Lower leg skin (tissue), 4 donors: Measurements from ENCODE around the gene CCT6A. TPM values are rescaled to one million over a fixed set of nuclear protein-coding genes. Genes with fewer than 3 reads are reported as not detected.
"Not testable (repeated sequence)": the region's sequence is repeated elsewhere in the genome, so short reads cannot be mapped to it uniquely, and the experiment has no call there.

ENCODE experiments used
- DNase-seq, 2 donors: peaks; one replicate each; pipeline ENCODE4 v3.0.0-alpha.2; 2019; ENCODE audit warnings: low spot score in 2 of 2
- H3K4me3 ChIP-seq: fragments of 200-600 bp; sonication (generic); 2 replicates; pipeline ENCODE4 v1.5.1; 2017; ENCODE audit warnings: mild to moderate bottlenecking, low read depth; ENCODE audit not compliant: poor library complexity, severe bottlenecking
- POLR2A ChIP-seq, 2 donors: fragments of 450-650 bp; IDR thresholded peaks; one replicate each; pipeline ENCODE4 v1.6.1; 2016 to 2017; ENCODE audit warnings: antibody characterized with exemption in 2 of 2, mild to moderate bottlenecking in 1 of 2, moderate library complexity in 1 of 2
- WGBS, 2 donors: methylation state at CpG; one replicate each; pipeline ENCODE4 v1.1.5; 2018; 5-methylcytosine and 5-hydroxymethylcytosine counted together
- intact Hi-C: fragments of 100-400 bp; cut with DNase I; formaldehyde crosslinking; loops from one replicate; pipeline ENCODE4 v1.15.0; 2023; ENCODE audit warnings: low total_unique reads
- total RNA-seq, 4 donors: library from RNA; depleted of rRNA; stranded (reverse); fragments of >200 nt; gene quantifications; one replicate each; pipeline ENCODE4 v1.1.0, GENCODE V29; 2016
- TF ChIP-seq, protein P1 (sequence below), 3 donors: fragments of 450-650 bp; IDR thresholded peaks; one replicate each; pipeline ENCODE4 v1.5.1; 2016; ENCODE audit warnings: antibody characterized with exemption in 3 of 3, mild to moderate bottlenecking in 3 of 3, moderate library complexity in 2 of 3

The CCT6A gene
- 10 to 100 TPM; 56.9 to 79.2 (median 70.4) TPM for total RNA-seq

DNA sequence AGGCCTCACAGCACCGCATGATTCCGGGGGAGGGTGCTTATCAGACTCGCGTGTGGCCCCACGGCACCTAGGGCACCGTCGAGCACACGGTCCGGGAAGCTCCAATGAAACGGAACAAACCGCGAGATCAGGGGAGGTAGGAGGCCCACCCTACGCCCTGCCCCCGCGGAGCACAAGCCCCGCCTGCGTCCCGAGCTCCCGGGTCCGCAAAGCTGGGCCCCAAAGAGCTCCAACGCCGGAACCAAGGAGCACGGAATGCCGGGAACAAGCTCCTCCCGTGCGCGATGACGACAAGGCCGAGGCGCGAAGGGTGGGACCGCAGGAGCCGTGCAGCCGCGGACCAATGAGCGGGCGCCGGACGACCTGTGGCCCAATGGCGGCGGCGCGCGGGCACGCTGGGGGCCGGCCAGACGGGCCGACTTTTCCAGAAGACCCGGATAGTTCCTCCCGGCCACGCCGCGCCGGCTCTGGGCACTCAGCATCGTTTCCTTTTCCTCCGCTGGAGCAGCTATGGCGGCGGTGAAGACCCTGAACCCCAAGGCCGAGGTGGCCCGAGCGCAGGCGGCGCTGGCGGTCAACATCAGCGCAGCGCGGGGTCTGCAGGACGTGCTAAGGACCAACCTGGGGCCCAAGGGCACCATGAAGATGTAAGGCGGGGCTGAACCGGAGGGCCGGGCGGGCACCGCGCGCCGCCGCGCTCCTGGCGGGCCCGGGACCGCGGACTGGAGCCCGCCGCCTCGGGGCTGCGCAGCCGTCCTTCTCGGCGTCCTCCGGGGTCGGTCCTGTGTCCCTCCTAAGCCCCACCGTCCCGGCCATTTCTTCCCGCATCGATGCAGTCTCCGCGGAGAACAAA lies at the start of gene CCT6A, which contains the start of gene PSPH:
Gene CCT6A, plus strand, starts transcription at position 427 of the 853 bp plus-strand sequence. Its CDS starts 84 bp downstream, at position 511.
Gene PSPH, minus strand, starts transcription at position 106 of the 853 bp plus-strand sequence. CDS start 30,232 bp downstream, outside the sequence.
- H3K4me3 ChIP-seq, result peak within 1 kb of the TSS; percentile 93
- intact Hi-C loops, result no loop called here
- peak; percentile 97 to 100 for DNase-seq
- 0 to 1% methylated on average over 23 to 29 of the region's 97 CpGs for WGBS, 2 donors
- TF ChIP-seq POLR2A (IDR thresholded peaks at IDR 0.05), result no peak
- TF ChIP-seq, protein P1, sequence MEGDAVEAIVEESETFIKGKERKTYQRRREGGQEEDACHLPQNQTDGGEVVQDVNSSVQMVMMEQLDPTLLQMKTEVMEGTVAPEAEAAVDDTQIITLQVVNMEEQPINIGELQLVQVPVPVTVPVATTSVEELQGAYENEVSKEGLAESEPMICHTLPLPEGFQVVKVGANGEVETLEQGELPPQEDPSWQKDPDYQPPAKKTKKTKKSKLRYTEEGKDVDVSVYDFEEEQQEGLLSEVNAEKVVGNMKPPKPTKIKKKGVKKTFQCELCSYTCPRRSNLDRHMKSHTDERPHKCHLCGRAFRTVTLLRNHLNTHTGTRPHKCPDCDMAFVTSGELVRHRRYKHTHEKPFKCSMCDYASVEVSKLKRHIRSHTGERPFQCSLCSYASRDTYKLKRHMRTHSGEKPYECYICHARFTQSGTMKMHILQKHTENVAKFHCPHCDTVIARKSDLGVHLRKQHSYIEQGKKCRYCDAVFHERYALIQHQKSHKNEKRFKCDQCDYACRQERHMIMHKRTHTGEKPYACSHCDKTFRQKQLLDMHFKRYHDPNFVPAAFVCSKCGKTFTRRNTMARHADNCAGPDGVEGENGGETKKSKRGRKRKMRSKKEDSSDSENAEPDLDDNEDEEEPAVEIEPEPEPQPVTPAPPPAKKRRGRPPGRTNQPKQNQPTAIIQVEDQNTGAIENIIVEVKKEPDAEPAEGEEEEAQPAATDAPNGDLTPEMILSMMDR (IDR thresholded peaks at IDR 0.05), result no peak

DNA sequence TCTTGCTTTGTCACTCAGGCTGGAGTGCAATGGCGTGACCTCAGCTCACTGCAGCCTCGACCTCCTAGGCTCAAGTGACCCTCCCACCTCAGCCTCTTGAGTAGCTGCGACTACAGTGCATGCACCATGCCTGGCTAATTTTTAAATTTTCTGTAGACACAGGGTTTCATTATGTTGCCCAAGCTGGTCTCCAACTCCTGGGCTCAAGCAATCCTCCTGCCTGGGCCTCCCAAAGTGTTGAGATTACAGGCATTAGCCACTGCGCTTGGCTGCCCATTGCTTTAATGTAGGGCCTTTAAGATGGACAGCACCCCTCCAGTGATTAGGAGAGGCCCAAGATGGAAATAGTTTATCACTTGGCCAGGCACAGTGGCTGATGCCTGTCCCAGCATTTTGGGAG lies 47.8 kb upstream of the CCT6A start:
- WGBS, 2 donors, result 88 to 94% methylated on average over 4 of the region's 4 CpGs
- intact Hi-C loops, result loop anchor here (10.0 kb wide), 1 partner anchor 71 kb away; no protein-coding TSS in a partner anchor

GRCh38 chr7:56007167-56007652 lies 44.4 kb upstream of the CCT6A start:
- no peak for DNase-seq
- intact Hi-C loops, result loop anchor here (10.0 kb wide), 1 partner anchor 68 kb away; no protein-coding TSS in a partner anchor
- H3K4me3 ChIP-seq, result no peak overlapping the region
- WGBS, 2 donors, result 84 to 85% methylated on average over 4 of the region's 4 CpGs
- TF ChIP-seq, protein P1 (IDR thresholded peaks at IDR 0.05), result peak in 1 of 3 donors; percentile 82
- TF ChIP-seq POLR2A (IDR thresholded peaks at IDR 0.05), result no peak

More for the DNA sequence above, 47.8 kb upstream of the CCT6A start:
- H3K4me3 ChIP-seq, result no peak overlapping the region
- DNase-seq, result no peak
- TF ChIP-seq POLR2A (IDR thresholded peaks at IDR 0.05), result no peak
- TF ChIP-seq, protein P1 (IDR thresholded peaks at IDR 0.05), result no peak

GRCh38 chr7:56007891-56008290 lies 43.7 kb upstream of the CCT6A start:
- no peak for DNase-seq
- no peak for TF ChIP-seq POLR2A (IDR thresholded peaks at IDR 0.05)
- TF ChIP-seq, protein P1 (IDR thresholded peaks at IDR 0.05), result no peak
- no peak overlapping the region for H3K4me3 ChIP-seq
- intact Hi-C loops, result loop anchor here (10.0 kb wide), 1 partner anchor 67 kb away; no protein-coding TSS in a partner anchor
- WGBS, 2 donors, result 81% methylated on average over 9 of the region's 9 CpGs

DNA sequence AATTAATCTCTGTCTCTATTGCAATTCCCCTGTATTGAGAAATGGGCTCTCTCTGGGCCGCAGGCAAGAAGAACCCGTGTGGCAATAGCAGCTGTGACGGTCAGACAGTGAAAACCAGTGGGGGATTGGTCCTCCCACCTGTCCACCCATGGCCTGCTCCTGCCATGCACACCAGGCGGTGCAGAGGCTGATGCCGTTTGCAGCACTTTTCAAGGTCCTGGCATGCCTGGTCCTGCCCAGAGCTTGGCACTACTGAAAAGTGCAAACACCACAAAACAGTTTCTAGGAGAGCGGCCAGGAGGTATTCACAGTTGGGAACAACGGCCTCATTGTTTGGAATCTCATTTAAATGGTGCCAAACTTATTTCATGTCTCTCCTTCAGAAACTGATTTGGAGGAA lies 41.9 kb upstream of the CCT6A start:
- WGBS, 2 donors, result 39 to 43% methylated on average over 7 of the region's 7 CpGs
- H3K4me3 ChIP-seq, result no peak overlapping the region
- peak in 1 of 2 donors; percentile 20 for DNase-seq
- intact Hi-C loops, result loop anchor here (10.0 kb wide), 1 partner anchor 65 kb away; no protein-coding TSS in a partner anchor
- TF ChIP-seq POLR2A (IDR thresholded peaks at IDR 0.05), result no peak
- TF ChIP-seq, protein P1 (IDR thresholded peaks at IDR 0.05), result no peak

GRCh38 chr7:56017015-56017414 lies 34.5 kb upstream of the CCT6A start:
- DNase-seq, intact Hi-C loops, H3K4me3 ChIP-seq: not testable (repeated sequence)
- 92 to 95% methylated on average over 3 of the region's 3 CpGs for WGBS, 2 donors
